PC-9 (cell line): ENCODE results near the gene TMEM151B. TPM values are rescaled to one million over a fixed set of nuclear protein-coding genes. Genes with fewer than 3 reads are reported as not detected.

ENCODE experiments used
- BruUV-seq: library from RNA; stranded (reverse); fragments of 400-500 nt; replicated peaks from 2 replicates; lab custom pipeline; 2021; lab: Mats Ljungman, UMichigan
- CTCF ChIA-PET: fragments of 300-600 bp; sonication (Branson Sonifier 250); formaldehyde crosslinking; loops from one replicate; lab custom pipeline; 2022; ENCODE audit warnings: antibody characterized with exemption; lab: Charles Lee
- POLR2A ChIA-PET: fragments of 300-600 bp; sonication (Branson Sonifier 250); formaldehyde crosslinking; loops from one replicate; lab custom pipeline; 2022; ENCODE audit warnings: antibody characterized with exemption; ENCODE audit not compliant: unreplicated experiment; lab: Charles Lee
- DNase-seq, 2 experiments: peaks; one replicate each; pipeline versions ENCODE4 v3.0.0 to v3.0.0-alpha.2; 2015 to 2022; ENCODE audit warnings: mixed read lengths in 1 of 2
- H2AFZ ChIP-seq: fragments of 200-600 bp; sonication (generic); 2 replicates; pipeline ENCODE4 v1.8.1; 2017; ENCODE audit warnings: antibody characterized with exemption
- H3F3A ChIP-seq: fragments of 200-600 bp; sonication (generic); 2 replicates; pipeline ENCODE4 v1.8.1; 2017; ENCODE audit warnings: antibody characterized with exemption, mild to moderate bottlenecking, low read depth; ENCODE audit not compliant: insufficient read depth
- H3K27ac ChIP-seq: fragments of 200-600 bp; sonication (generic); 2 replicates; pipeline ENCODE4 v1.6.1; 2016; ENCODE audit warnings: mixed run types
- H3K27me3 ChIP-seq: fragments of 200-600 bp; sonication (generic); 2 replicates; pipeline ENCODE4 v1.6.1; 2016; ENCODE audit warnings: low read depth, mixed run types; ENCODE audit not compliant: insufficient read depth
- H3K36me3 ChIP-seq: fragments of 200-600 bp; sonication (generic); 2 replicates; pipeline ENCODE4 v1.6.1; 2016; ENCODE audit warnings: low read depth, mixed run types
- H3K4me1 ChIP-seq: fragments of 200-600 bp; sonication (generic); replicated peaks from 2 replicates; pipeline ENCODE4 v1.6.1; 2016; ENCODE audit warnings: mixed run types; ENCODE audit not compliant: insufficient read depth
- H3K4me2 ChIP-seq: fragments of 200-600 bp; sonication (generic); 2 replicates; pipeline ENCODE4 v1.6.1; 2017; ENCODE audit warnings: mixed run types
- H3K4me3 ChIP-seq: fragments of 200-600 bp; sonication (generic); 2 replicates; pipeline ENCODE4 v1.6.1; 2016; ENCODE audit warnings: mixed run types
- H3K79me2 ChIP-seq: fragments of 200-600 bp; sonication (generic); 2 replicates; pipeline ENCODE4 v1.6.1; 2017; ENCODE audit warnings: low read depth, mixed run types
- H3K9me2 ChIP-seq: fragments of 200-600 bp; sonication (generic); 2 replicates; pipeline ENCODE4 v1.8.1; 2017; ENCODE audit warnings: mild to moderate bottlenecking; ENCODE audit not compliant: insufficient read depth
- H3K9me3 ChIP-seq: fragments of 200-600 bp; sonication (generic); 2 replicates; pipeline ENCODE4 v1.8.1; 2016; ENCODE audit warnings: low read depth; ENCODE audit not compliant: insufficient read depth
- H4K20me1 ChIP-seq: fragments of 200-600 bp; sonication (generic); 2 replicates; pipeline ENCODE4 v1.8.1; 2017; ENCODE audit not compliant: insufficient read depth
- CTCF ChIP-seq: fragments of 200-600 bp; sonication (generic); conservative IDR thresholded peaks from 2 replicates; pipeline ENCODE4 v1.6.1; 2017; ENCODE audit warnings: mixed run types, antibody characterized with exemption, mild to moderate bottlenecking, moderate library complexity
- EZH2 ChIP-seq: fragments of 200-600 bp; sonication (generic); IDR thresholded peaks from 2 replicates; pipeline ENCODE4 v1.8.0; 2017; ENCODE audit warnings: antibody characterized with exemption, low read depth
- intact Hi-C: fragments of 100-400 bp; cut with micrococcal nuclease; formaldehyde crosslinking; loops from one replicate; pipeline ENCODE4 v1.10.0; 2022; ENCODE audit not compliant: unreplicated experiment
- total RNA-seq: library from RNA; stranded (reverse); gene quantifications from 2 replicates; pipeline ENCODE4 v1.2.3, GENCODE V29; 2021

TMEM151B gene
- total RNA-seq, 1 experiment from 2014 or later: not detected

- peaks cover 36% of the 10 kb centered on the region for H3K4me1 ChIP-seq
- H3K36me3 ChIP-seq: peaks cover 50% of the 10 kb centered on the region
- H4K20me1 ChIP-seq: peaks cover 56% of the 10 kb centered on the region
- intact Hi-C loops: loop anchor here (2.0 to 5.0 kb wide), 2 partner anchors 75 to 130 kb away; no protein-coding TSS in a partner anchor
- no peaks in the 10 kb centered on the region for H3K27me3 ChIP-seq
- H2AFZ ChIP-seq: no peak overlapping the region
- TF ChIP-seq CTCF: peak; percentile 17; the same call in 1 of the 2 replicates
- TF ChIP-seq EZH2: no peak
- no peaks in the 10 kb centered on the region for H3K9me3 ChIP-seq
- ChIA-PET CTCF (interaction anchor here (0.6 to 0.9 kb wide), 2 partner anchors 12 to 678 kb away, joined by 3 to 4 read pairs; no protein-coding TSS in a partner anchor), POLR2A (interaction anchor here (0.6 to 1.0 kb wide), 6 partner anchors 9 to 618 kb away, joined by 3 to 17 read pairs (median 5); partner anchors contain the start of gene GTPBP2)
- H3K27ac ChIP-seq: peak overlapping the region; percentile 94
- H3K79me2 ChIP-seq: peaks cover 57% of the 10 kb centered on the region
- BruUV-seq: TSS peak; percentile 39
- H3K4me2 ChIP-seq: peak overlapping the region; percentile 97
- peaks cover 60% of the 10 kb centered on the region for H3F3A ChIP-seq
- H3K4me3 ChIP-seq: peak overlapping the region; percentile 98
- peak; percentile 47 to 48 for DNase-seq
- H3K9me2 ChIP-seq: no peaks in the 10 kb centered on the region
Measured at GRCh38 chr6:44247338-44248302, 22.6 kb upstream of the TMEM151B start.

GRCh38 chr6:44248579-44248978, 21.7 kb upstream of the TMEM151B start:
- peaks cover 38% of the 10 kb centered on the region for H3K4me1 ChIP-seq
- H3K9me2 ChIP-seq: no peaks in the 10 kb centered on the region
- H3K79me2 ChIP-seq: peaks cover 64% of the 10 kb centered on the region
- no peaks in the 10 kb centered on the region for H3K9me3 ChIP-seq
- intact Hi-C loops: loop anchor here (5.0 kb wide), 1 partner anchor 131 kb away; no protein-coding TSS in a partner anchor
- peak overlapping the region; percentile 97 for H3K4me2 ChIP-seq
- CTCF ChIA-PET: no interaction called here
- peak in 1 of 2 experiments; percentile 33 for DNase-seq
- H2AFZ ChIP-seq: no peak overlapping the region
- peak overlapping the region; percentile 98 for H3K4me3 ChIP-seq
- no peak for TF ChIP-seq CTCF
- TF ChIP-seq EZH2: no peak
- POLR2A ChIA-PET: interaction anchor here (0.6 kb wide), 1 partner anchor 152 kb away, joined by 6 read pairs; no protein-coding TSS in a partner anchor
- H3K36me3 ChIP-seq: peaks cover 59% of the 10 kb centered on the region
- H4K20me1 ChIP-seq: peaks cover 65% of the 10 kb centered on the region
- BruUV-seq: no TSS peak
- peaks cover 70% of the 10 kb centered on the region for H3F3A ChIP-seq
- H3K27ac ChIP-seq: peak overlapping the region; percentile 94
- H3K27me3 ChIP-seq: no peaks in the 10 kb centered on the region

- H3K9me2 ChIP-seq: no peaks in the 10 kb centered on the region
- peak in 1 of 2 experiments; percentile 32 for DNase-seq
- CTCF ChIA-PET: no interaction called here
- peak overlapping the region; percentile 98 for H3K4me3 ChIP-seq
- H3K79me2 ChIP-seq: peaks cover 70% of the 10 kb centered on the region
- peak overlapping the region; percentile 94 for H3K27ac ChIP-seq
- H3K9me3 ChIP-seq: no peaks in the 10 kb centered on the region
- peaks cover 42% of the 10 kb centered on the region for H3K4me1 ChIP-seq
- intact Hi-C loops: loop anchor here (5.0 kb wide), 1 partner anchor 132 kb away; no protein-coding TSS in a partner anchor
- no peak overlapping the region for H2AFZ ChIP-seq
- H3K36me3 ChIP-seq: peaks cover 65% of the 10 kb centered on the region
- peak overlapping the region; percentile 97 for H3K4me2 ChIP-seq
- BruUV-seq: no TSS peak
- POLR2A ChIA-PET: interaction anchor here (0.6 kb wide), 1 partner anchor 153 kb away, joined by 6 read pairs; no protein-coding TSS in a partner anchor
- H3K27me3 ChIP-seq: no peaks in the 10 kb centered on the region
- TF ChIP-seq EZH2: no peak
- no peak for TF ChIP-seq CTCF
- H3F3A ChIP-seq: peaks cover 76% of the 10 kb centered on the region
- H4K20me1 ChIP-seq: peaks cover 72% of the 10 kb centered on the region
Measured at GRCh38 chr6:44249082-44249748, 21.0 kb upstream of the TMEM151B start.
